ENCODE measurements around the gene MAPK10.

MAPK10 gene

GRCh38 chr4:86249074-86249473 lies 110.8 kb downstream of the MAPK10 start:
- no peaks in the 10 kb centered on the region for H3K9me3 ChIP-seq (ENCODE audit: control insufficient read depth, insufficient read depth, low read length)
- H3K4me1 ChIP-seq (ENCODE audit: control insufficient read depth, insufficient read depth, low read length): no peaks in the 10 kb centered on the region
- no peak overlapping the region for H3K4me3 ChIP-seq (ENCODE audit: low read depth, low read length)
- H3K27ac ChIP-seq (ENCODE audit: low read depth, low read length): no peak overlapping the region
- H3K9ac ChIP-seq (ENCODE audit: low read depth, low read length): no peak overlapping the region
- H3K27me3 ChIP-seq (ENCODE audit: control insufficient read depth, insufficient read depth, low read length): no peaks in the 10 kb centered on the region
- no peaks in the 10 kb centered on the region for H3K36me3 ChIP-seq (ENCODE audit: control insufficient read depth, insufficient read depth, low read length)

GRCh38 chr4:86247906-86248305 lies 111.9 kb downstream of the MAPK10 start:
- Histone ChIP-seq H3K27ac (ENCODE audit: low read depth, low read length) (no peak overlapping the region), H3K9ac (ENCODE audit: low read depth, low read length) (no peak overlapping the region), H3K27me3 (ENCODE audit: control insufficient read depth, insufficient read depth, low read length) (no peaks in the 10 kb centered on the region), H3K36me3 (ENCODE audit: control insufficient read depth, insufficient read depth, low read length) (no peaks in the 10 kb centered on the region), H3K4me3 (ENCODE audit: low read depth, low read length) (no peak overlapping the region), H3K9me3 (ENCODE audit: control insufficient read depth, insufficient read depth, low read length) (no peaks in the 10 kb centered on the region), H3K4me1 (ENCODE audit: control insufficient read depth, insufficient read depth, low read length) (no peaks in the 10 kb centered on the region)

- H3K27ac ChIP-seq (ENCODE audit: low read depth, low read length): no peak overlapping the region
Observed at GRCh38 chr4:86247320-86247719, 112.5 kb downstream of the MAPK10 start.

GRCh38 chr4:86243750-86244149 lies 116.1 kb downstream of the MAPK10 start:
- no peaks in the 10 kb centered on the region for H3K27me3 ChIP-seq (ENCODE audit: control insufficient read depth, insufficient read depth, low read length)
- no peaks in the 10 kb centered on the region for H3K36me3 ChIP-seq (ENCODE audit: control insufficient read depth, insufficient read depth, low read length)

More at GRCh38 chr4:86247320-86247719, 112.5 kb downstream of the MAPK10 start:
- no peak overlapping the region for H3K4me3 ChIP-seq (ENCODE audit: low read depth, low read length)
- no peaks in the 10 kb centered on the region for H3K27me3 ChIP-seq (ENCODE audit: control insufficient read depth, insufficient read depth, low read length)
- H3K9ac ChIP-seq (ENCODE audit: low read depth, low read length): no peak overlapping the region
- H3K9me3 ChIP-seq (ENCODE audit: control insufficient read depth, insufficient read depth, low read length): no peaks in the 10 kb centered on the region
- no peaks in the 10 kb centered on the region for H3K4me1 ChIP-seq (ENCODE audit: control insufficient read depth, insufficient read depth, low read length)
- no peaks in the 10 kb centered on the region for H3K36me3 ChIP-seq (ENCODE audit: control insufficient read depth, insufficient read depth, low read length)

GRCh38 chr4:86242677-86243076 lies 117.2 kb downstream of the MAPK10 start:
- Histone ChIP-seq H3K27me3 (ENCODE audit: control insufficient read depth, insufficient read depth, low read length) (no peaks in the 10 kb centered on the region), H3K36me3 (ENCODE audit: control insufficient read depth, insufficient read depth, low read length) (no peaks in the 10 kb centered on the region)

More at GRCh38 chr4:86243750-86244149, 116.1 kb downstream of the MAPK10 start:
- Histone ChIP-seq H3K4me3 (ENCODE audit: low read depth, low read length) (no peak overlapping the region), H3K9me3 (ENCODE audit: control insufficient read depth, insufficient read depth, low read length) (no peaks in the 10 kb centered on the region), H3K4me1 (ENCODE audit: control insufficient read depth, insufficient read depth, low read length) (no peaks in the 10 kb centered on the region), H3K9ac (ENCODE audit: low read depth, low read length) (no peak overlapping the region), H3K27ac (ENCODE audit: low read depth, low read length) (no peak overlapping the region)

GRCh38 chr4:86235549-86235948 lies 124.3 kb downstream of the MAPK10 start:
- no peaks in the 10 kb centered on the region for H3K27me3 ChIP-seq (ENCODE audit: control insufficient read depth, insufficient read depth, low read length)
- H3K36me3 ChIP-seq (ENCODE audit: control insufficient read depth, insufficient read depth, low read length): no peaks in the 10 kb centered on the region
- no peak overlapping the region for H3K27ac ChIP-seq (ENCODE audit: low read depth, low read length)
- H3K9me3 ChIP-seq (ENCODE audit: control insufficient read depth, insufficient read depth, low read length): no peaks in the 10 kb centered on the region
- peaks cover 5% of the 10 kb centered on the region for H3K4me1 ChIP-seq (ENCODE audit: control insufficient read depth, insufficient read depth, low read length)
- no peak overlapping the region for H3K4me3 ChIP-seq (ENCODE audit: low read depth, low read length)
- no peak overlapping the region for H3K9ac ChIP-seq (ENCODE audit: low read depth, low read length)

More at GRCh38 chr4:86242677-86243076, 117.2 kb downstream of the MAPK10 start:
- Histone ChIP-seq H3K9ac (ENCODE audit: low read depth, low read length) (no peak overlapping the region), H3K9me3 (ENCODE audit: control insufficient read depth, insufficient read depth, low read length) (no peaks in the 10 kb centered on the region), H3K27ac (ENCODE audit: low read depth, low read length) (no peak overlapping the region), H3K4me3 (ENCODE audit: low read depth, low read length) (no peak overlapping the region), H3K4me1 (ENCODE audit: control insufficient read depth, insufficient read depth, low read length) (no peaks in the 10 kb centered on the region)

- H3K27ac ChIP-seq (ENCODE audit: low read depth, low read length): peak overlapping the region; percentile 21
Observed at GRCh38 chr4:86233681-86234080, 126.2 kb downstream of the MAPK10 start.

GRCh38 chr4:86233090-86233489 lies 126.8 kb downstream of the MAPK10 start:
- peak overlapping the region; percentile 21 for H3K27ac ChIP-seq (ENCODE audit: low read depth, low read length)
- H3K36me3 ChIP-seq (ENCODE audit: control insufficient read depth, insufficient read depth, low read length): no peaks in the 10 kb centered on the region
- H3K4me3 ChIP-seq (ENCODE audit: low read depth, low read length): no peak overlapping the region
- H3K4me1 ChIP-seq (ENCODE audit: control insufficient read depth, insufficient read depth, low read length): peaks cover 5% of the 10 kb centered on the region
- H3K9ac ChIP-seq (ENCODE audit: low read depth, low read length): no peak overlapping the region
- no peaks in the 10 kb centered on the region for H3K9me3 ChIP-seq (ENCODE audit: control insufficient read depth, insufficient read depth, low read length)
- no peaks in the 10 kb centered on the region for H3K27me3 ChIP-seq (ENCODE audit: control insufficient read depth, insufficient read depth, low read length)

More at GRCh38 chr4:86233681-86234080, 126.2 kb downstream of the MAPK10 start:
- Histone ChIP-seq H3K36me3 (ENCODE audit: control insufficient read depth, insufficient read depth, low read length) (no peaks in the 10 kb centered on the region), H3K27me3 (ENCODE audit: control insufficient read depth, insufficient read depth, low read length) (no peaks in the 10 kb centered on the region), H3K4me1 (ENCODE audit: control insufficient read depth, insufficient read depth, low read length) (peaks cover 5% of the 10 kb centered on the region), H3K9me3 (ENCODE audit: control insufficient read depth, insufficient read depth, low read length) (no peaks in the 10 kb centered on the region), H3K4me3 (ENCODE audit: low read depth, low read length) (no peak overlapping the region), H3K9ac (ENCODE audit: low read depth, low read length) (no peak overlapping the region)

GRCh38 chr4:86223472-86223871 lies 136.4 kb downstream of the MAPK10 start:
- Histone ChIP-seq H3K4me3 (ENCODE audit: low read depth, low read length) (no peak overlapping the region), H3K27ac (ENCODE audit: low read depth, low read length) (no peak overlapping the region), H3K4me1 (ENCODE audit: control insufficient read depth, insufficient read depth, low read length) (peaks cover 5% of the 10 kb centered on the region; the same call in 1 of the 2 replicates), H3K9me3 (ENCODE audit: control insufficient read depth, insufficient read depth, low read length) (no peaks in the 10 kb centered on the region), H3K9ac (ENCODE audit: low read depth, low read length) (no peak overlapping the region), H3K27me3 (ENCODE audit: control insufficient read depth, insufficient read depth, low read length) (no peaks in the 10 kb centered on the region), H3K36me3 (ENCODE audit: control insufficient read depth, insufficient read depth, low read length) (no peaks in the 10 kb centered on the region)

GRCh38 chr4:86221002-86221401 lies 138.9 kb downstream of the MAPK10 start:
- Histone ChIP-seq H3K27ac (ENCODE audit: low read depth, low read length) (no peak overlapping the region), H3K36me3 (ENCODE audit: control insufficient read depth, insufficient read depth, low read length) (no peaks in the 10 kb centered on the region), H3K9ac (ENCODE audit: low read depth, low read length) (no peak overlapping the region), H3K4me3 (ENCODE audit: low read depth, low read length) (no peak overlapping the region), H3K27me3 (ENCODE audit: control insufficient read depth, insufficient read depth, low read length) (no peaks in the 10 kb centered on the region), H3K4me1 (ENCODE audit: control insufficient read depth, insufficient read depth, low read length) (peaks cover 5% of the 10 kb centered on the region; the same call in 1 of the 2 replicates), H3K9me3 (ENCODE audit: control insufficient read depth, insufficient read depth, low read length) (no peaks in the 10 kb centered on the region)

- H3K36me3 ChIP-seq (ENCODE audit: control insufficient read depth, insufficient read depth, low read length): no peaks in the 10 kb centered on the region
- H3K9ac ChIP-seq (ENCODE audit: low read depth, low read length): no peak overlapping the region
- H3K4me1 ChIP-seq (ENCODE audit: control insufficient read depth, insufficient read depth, low read length): peaks cover 5% of the 10 kb centered on the region; the same call in 1 of the 2 replicates
- H3K4me3 ChIP-seq (ENCODE audit: low read depth, low read length): no peak overlapping the region
- no peaks in the 10 kb centered on the region for H3K9me3 ChIP-seq (ENCODE audit: control insufficient read depth, insufficient read depth, low read length)
- no peaks in the 10 kb centered on the region for H3K27me3 ChIP-seq (ENCODE audit: control insufficient read depth, insufficient read depth, low read length)
- H3K27ac ChIP-seq (ENCODE audit: low read depth, low read length): no peak overlapping the region
Observed at GRCh38 chr4:86220121-86220520, 139.7 kb downstream of the MAPK10 start.

Data from HUES48 (cell line).